Left ventricle myocardium inferior (tissue), 1 donor: ENCODE results near the gene EMCN. TPM values are rescaled to one million over a fixed set of nuclear protein-coding genes. Genes with fewer than 3 reads are reported as not detected.

ENCODE experiments used
- DNase-seq: peaks from one replicate; pipeline ENCODE4 v3.0.0-alpha.2; 2020
- H3K27ac ChIP-seq: fragments of 200-600 bp; replicated peaks from 2 replicates; pipeline ENCODE4 v1.8.0; 2021
- H3K27me3 ChIP-seq: fragments of 200-600 bp; 2 replicates; pipeline ENCODE4 v1.8.0; 2021; ENCODE audit warnings: low read depth
- H3K36me3 ChIP-seq: fragments of 200-600 bp; 2 replicates; pipeline ENCODE4 v1.8.0; 2021
- H3K4me1 ChIP-seq: fragments of 200-600 bp; 2 replicates; pipeline ENCODE4 v1.8.0; 2021
- H3K4me3 ChIP-seq: fragments of 200-600 bp; 2 replicates; pipeline ENCODE4 v1.8.0; 2021; ENCODE audit warnings: mild to moderate bottlenecking, moderate library complexity
- H3K9me3 ChIP-seq: fragments of 200-600 bp; replicated peaks from 2 replicates; pipeline ENCODE4 v1.8.0; 2021
- intact Hi-C: fragments of 100-400 bp; cut with micrococcal nuclease; formaldehyde crosslinking; loops from one replicate; pipeline ENCODE4 v1.11.0; 2022
- total RNA-seq: library from RNA; stranded (reverse); fragmentation: NEBNext Ultra II Directional; extraction: Animal tissue kit (Norgen Biotek cat#: 25700); gene quantifications from one replicate; pipeline ENCODE4 v1.2.1, GENCODE V29; 2021
- TF ChIP-seq, protein P1 (sequence below): fragments of 200-600 bp; IDR thresholded peaks from 2 replicates; pipeline ENCODE4 v1.8.0; 2021; ENCODE audit warnings: antibody characterized with exemption, mild to moderate bottlenecking, borderline replicate concordance
- donor health status: DM: no; HTN: yes; CAD: no; lungs with severe emphysema.

The EMCN gene
- total RNA-seq, 1 donor from 2014 or later, result 43.6 TPM

GRCh38 chr4:100431416-100431815 is 86.4 kb downstream of the EMCN start:
- H3K4me3 ChIP-seq, result no peak overlapping the region
- peaks cover 22% of the 10 kb centered on the region for H3K9me3 ChIP-seq
- no peaks in the 10 kb centered on the region for H3K27me3 ChIP-seq
- intact Hi-C loops, result no loop called here
- H3K4me1 ChIP-seq, result no peaks in the 10 kb centered on the region
- no peak overlapping the region for H3K27ac ChIP-seq
- TF ChIP-seq, protein P1, sequence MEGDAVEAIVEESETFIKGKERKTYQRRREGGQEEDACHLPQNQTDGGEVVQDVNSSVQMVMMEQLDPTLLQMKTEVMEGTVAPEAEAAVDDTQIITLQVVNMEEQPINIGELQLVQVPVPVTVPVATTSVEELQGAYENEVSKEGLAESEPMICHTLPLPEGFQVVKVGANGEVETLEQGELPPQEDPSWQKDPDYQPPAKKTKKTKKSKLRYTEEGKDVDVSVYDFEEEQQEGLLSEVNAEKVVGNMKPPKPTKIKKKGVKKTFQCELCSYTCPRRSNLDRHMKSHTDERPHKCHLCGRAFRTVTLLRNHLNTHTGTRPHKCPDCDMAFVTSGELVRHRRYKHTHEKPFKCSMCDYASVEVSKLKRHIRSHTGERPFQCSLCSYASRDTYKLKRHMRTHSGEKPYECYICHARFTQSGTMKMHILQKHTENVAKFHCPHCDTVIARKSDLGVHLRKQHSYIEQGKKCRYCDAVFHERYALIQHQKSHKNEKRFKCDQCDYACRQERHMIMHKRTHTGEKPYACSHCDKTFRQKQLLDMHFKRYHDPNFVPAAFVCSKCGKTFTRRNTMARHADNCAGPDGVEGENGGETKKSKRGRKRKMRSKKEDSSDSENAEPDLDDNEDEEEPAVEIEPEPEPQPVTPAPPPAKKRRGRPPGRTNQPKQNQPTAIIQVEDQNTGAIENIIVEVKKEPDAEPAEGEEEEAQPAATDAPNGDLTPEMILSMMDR, result no peak
- no peak for DNase-seq
- no peaks in the 10 kb centered on the region for H3K36me3 ChIP-seq

- Histone ChIP-seq H3K27me3 (no peaks in the 10 kb centered on the region), H3K36me3 (no peaks in the 10 kb centered on the region), H3K4me1 (no peaks in the 10 kb centered on the region), H3K27ac (no peak overlapping the region), H3K4me3 (no peak overlapping the region), H3K9me3 (peaks cover 12% of the 10 kb centered on the region)
- no peak for DNase-seq
- intact Hi-C loops, result no loop called here
- TF ChIP-seq, protein P1, result no peak
Measured at GRCh38 chr4:100430451-100430850, 87.4 kb downstream of the EMCN start.

GRCh38 chr4:100429616-100430015 is 88.2 kb downstream of the EMCN start:
- intact Hi-C loops, result no loop called here
- Histone ChIP-seq H3K36me3 (no peaks in the 10 kb centered on the region), H3K27me3 (no peaks in the 10 kb centered on the region), H3K4me3 (no peak overlapping the region), H3K9me3 (peaks cover 4% of the 10 kb centered on the region), H3K4me1 (no peaks in the 10 kb centered on the region), H3K27ac (no peak overlapping the region)
- no peak for DNase-seq
- TF ChIP-seq, protein P1, result no peak

GRCh38 chr4:100428051-100428450 is 89.8 kb downstream of the EMCN start:
- TF ChIP-seq, protein P1, result no peak
- intact Hi-C loops, result no loop called here
- DNase-seq, result no peak
- Histone ChIP-seq H3K4me3 (no peak overlapping the region), H3K27ac (no peak overlapping the region), H3K27me3 (no peaks in the 10 kb centered on the region), H3K36me3 (no peaks in the 10 kb centered on the region), H3K4me1 (peaks cover 2% of the 10 kb centered on the region), H3K9me3 (no peaks in the 10 kb centered on the region)

DNA sequence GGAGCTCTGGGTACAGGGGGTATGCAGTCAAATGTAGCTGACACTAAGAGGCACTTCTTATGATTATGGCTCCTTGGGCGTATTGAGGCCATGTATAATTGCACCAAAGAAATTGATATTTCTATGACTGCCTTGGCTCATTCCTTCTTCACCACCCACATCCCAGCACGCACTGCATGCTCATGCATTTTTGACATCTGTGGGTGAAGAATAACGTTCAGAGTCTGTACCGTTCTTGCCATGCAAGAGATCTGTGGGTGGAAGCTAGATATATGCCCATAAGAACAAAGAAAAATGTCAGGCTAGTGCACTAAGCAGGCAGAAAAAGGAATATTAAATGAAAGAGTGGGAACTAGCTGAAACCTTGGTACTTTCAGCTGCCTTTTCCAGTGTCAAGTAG is 93.4 kb downstream of the EMCN start:
- H3K27me3 ChIP-seq, result no peaks in the 10 kb centered on the region
- no peak for DNase-seq
- intact Hi-C loops, result no loop called here
- no peaks in the 10 kb centered on the region for H3K36me3 ChIP-seq
- no peaks in the 10 kb centered on the region for H3K9me3 ChIP-seq
- no peak overlapping the region for H3K27ac ChIP-seq
- no peak overlapping the region for H3K4me3 ChIP-seq
- TF ChIP-seq, protein P1, result no peak
- peaks cover 19% of the 10 kb centered on the region for H3K4me1 ChIP-seq

GRCh38 chr4:100422894-100423293 is 94.9 kb downstream of the EMCN start:
- H3K27me3 ChIP-seq, result no peaks in the 10 kb centered on the region
- TF ChIP-seq, protein P1, result no peak
- H3K4me3 ChIP-seq, result no peak overlapping the region
- no peak for DNase-seq
- no peaks in the 10 kb centered on the region for H3K9me3 ChIP-seq
- intact Hi-C loops, result no loop called here
- no peaks in the 10 kb centered on the region for H3K36me3 ChIP-seq
- peaks cover 19% of the 10 kb centered on the region for H3K4me1 ChIP-seq
- no peak overlapping the region for H3K27ac ChIP-seq
